OCI-LY3 (cell line): Measurements from ENCODE around the gene AUTS2.

ENCODE experiments used
- H2AFZ ChIP-seq: fragments of 200-600, 300-600 bp; shearing (Covaris generic); 2 replicates; pipeline ENCODE4 v1.6.0; 2014; ENCODE audit warnings: antibody characterized with exemption, low read depth, low read length
- H3K27ac ChIP-seq: fragments of 200-600, 300-600 bp; sonication (generic); 2 replicates; pipeline ENCODE4 v1.5.1; 2014; ENCODE audit warnings: mild to moderate bottlenecking, low read length, moderate library complexity, mixed read lengths
- H3K27me3 ChIP-seq: fragments of 200-600, 300-600 bp; sonication (generic); 2 replicates; pipeline ENCODE4 v1.6.1; 2014; ENCODE audit warnings: low read depth, low read length, mixed read lengths
- H3K36me3 ChIP-seq: fragments of 200-600, 300-600 bp; sonication (generic); replicated peaks from 2 replicates; pipeline ENCODE3; 2014; ENCODE audit warnings: low read depth, low read length, mixed read lengths
- H3K4me1 ChIP-seq: fragments of 300-600, 200-600 bp; sonication (generic); 2 replicates; pipeline ENCODE4 v1.6.1; 2014; ENCODE audit warnings: low read length, mixed read lengths
- H3K4me2 ChIP-seq: fragments of 200-600, 300-600 bp; sonication (generic); 2 replicates; pipeline ENCODE4 v1.6.1; 2014; ENCODE audit warnings: low read length, mixed read lengths
- H3K4me3 ChIP-seq: fragments of 300-600, 200-600 bp; sonication (generic); 2 replicates; pipeline ENCODE4 v1.5.1; 2014; ENCODE audit warnings: antibody characterized with exemption, mild to moderate bottlenecking, low read length, moderate library complexity
- H3K79me2 ChIP-seq: fragments of 300-600, 200-600 bp; shearing (Covaris generic); 2 replicates; pipeline ENCODE4 v1.6.1; 2014; ENCODE audit warnings: mild to moderate bottlenecking, low read length, mixed read lengths
- H3K9ac ChIP-seq: fragments of 300-600, 200-600 bp; shearing (Covaris generic); 2 replicates; pipeline ENCODE4 v1.6.0; 2014; ENCODE audit warnings: mild to moderate bottlenecking, low read length, moderate library complexity
- H3K9me3 ChIP-seq: fragments of 200-600, 300-600 bp; shearing (Covaris generic); 2 replicates; pipeline ENCODE4 v1.6.1; 2014; ENCODE audit warnings: low read length, mixed read lengths; ENCODE audit not compliant: insufficient read depth
- H4K20me1 ChIP-seq: fragments of 200-600, 300-600 bp; sonication (generic); 2 replicates; pipeline ENCODE4 v1.6.1; 2016; ENCODE audit warnings: low read length, mixed read lengths; ENCODE audit not compliant: insufficient read depth
- CTCF ChIP-seq: fragments of 200-600, 300-600 bp; sonication (generic); IDR thresholded peaks from 2 replicates; pipeline ENCODE4 v1.5.1; 2014; ENCODE audit warnings: antibody characterized with exemption, low read length, low read depth
- EZH2phosphoT487 ChIP-seq: fragments of 200-600 bp; shearing (Covaris generic); IDR thresholded peaks from 2 replicates; pipeline ENCODE4 v1.6.1; 2018; ENCODE audit warnings: antibody characterized with exemption, mixed run types, low read depth

AUTS2 gene

GRCh38 chr7:70680306-70680705 lies 1082.0 kb downstream of the AUTS2 start:
- Histone ChIP-seq H3K9me3 (no peaks in the 10 kb centered on the region), H3K4me2 (no peak overlapping the region), H2AFZ (no peak overlapping the region), H3K36me3 (no peaks in the 10 kb centered on the region), H4K20me1 (no peaks in the 10 kb centered on the region), H3K9ac (no peak overlapping the region), H3K4me1 (peaks cover 6% of the 10 kb centered on the region; the same call in 1 of the 2 replicates), H3K27me3 (no peaks in the 10 kb centered on the region), H3K4me3 (no peak overlapping the region), H3K79me2 (no peaks in the 10 kb centered on the region), H3K27ac (no peak overlapping the region)
- TF ChIP-seq EZH2phosphoT487 (no peak), CTCF (no peak)

GRCh38 chr7:70680743-70681468 lies 1082.6 kb downstream of the AUTS2 start:
- no peaks in the 10 kb centered on the region for H3K79me2 ChIP-seq
- no peaks in the 10 kb centered on the region for H4K20me1 ChIP-seq
- H3K4me2 ChIP-seq: no peak overlapping the region
- no peak overlapping the region for H3K27ac ChIP-seq
- H3K27me3 ChIP-seq: no peaks in the 10 kb centered on the region
- no peaks in the 10 kb centered on the region for H3K9me3 ChIP-seq
- no peak overlapping the region for H3K4me3 ChIP-seq
- H3K36me3 ChIP-seq: no peaks in the 10 kb centered on the region
- no peak overlapping the region for H2AFZ ChIP-seq
- peaks cover 6% of the 10 kb centered on the region; the same call in 1 of the 2 replicates for H3K4me1 ChIP-seq
- TF ChIP-seq EZH2phosphoT487 (no peak), CTCF (no peak)
- no peak overlapping the region for H3K9ac ChIP-seq

- Histone ChIP-seq H3K4me2 (peak overlapping the region; percentile 14; the same call in 1 of the 2 replicates), H3K9ac (no peak overlapping the region), H3K27me3 (no peaks in the 10 kb centered on the region), H2AFZ (no peak overlapping the region), H3K9me3 (no peaks in the 10 kb centered on the region), H3K79me2 (no peaks in the 10 kb centered on the region), H4K20me1 (no peaks in the 10 kb centered on the region), H3K4me1 (peaks cover 6% of the 10 kb centered on the region; the same call in 1 of the 2 replicates), H3K27ac (no peak overlapping the region), H3K36me3 (no peaks in the 10 kb centered on the region), H3K4me3 (no peak overlapping the region)
- TF ChIP-seq EZH2phosphoT487 (no peak), CTCF (no peak)
These were observed 1083.4 kb downstream of the AUTS2 start for GRCh38 chr7:70681469-70682350.

- Histone ChIP-seq H3K27me3 (no peaks in the 10 kb centered on the region), H3K4me3 (no peak overlapping the region), H3K36me3 (no peaks in the 10 kb centered on the region), H3K27ac (no peak overlapping the region), H3K9ac (no peak overlapping the region), H3K4me2 (no peak overlapping the region), H3K4me1 (peaks cover 6% of the 10 kb centered on the region; the same call in 1 of the 2 replicates), H3K9me3 (no peaks in the 10 kb centered on the region), H4K20me1 (no peaks in the 10 kb centered on the region), H2AFZ (no peak overlapping the region), H3K79me2 (no peaks in the 10 kb centered on the region)
- TF ChIP-seq EZH2phosphoT487 (no peak), CTCF (no peak)
These were observed 1085.9 kb downstream of the AUTS2 start for GRCh38 chr7:70684173-70684572.
